HG03439 (cell line): ENCODE results near the gene BCAN.
"Not testable (repeated sequence)": the region's sequence is repeated elsewhere in the genome, so short reads cannot be mapped to it uniquely, and the experiment has no call there.

Source experiments
- ATAC-seq: cut with Tn5 transposase; IDR thresholded peaks from one replicate; pipeline ENCODE4 v1.9.1; 2021; ENCODE audit warnings: mild to moderate bottlenecking, moderate library complexity; ENCODE audit not compliant: unreplicated experiment

The BCAN gene, protein sequence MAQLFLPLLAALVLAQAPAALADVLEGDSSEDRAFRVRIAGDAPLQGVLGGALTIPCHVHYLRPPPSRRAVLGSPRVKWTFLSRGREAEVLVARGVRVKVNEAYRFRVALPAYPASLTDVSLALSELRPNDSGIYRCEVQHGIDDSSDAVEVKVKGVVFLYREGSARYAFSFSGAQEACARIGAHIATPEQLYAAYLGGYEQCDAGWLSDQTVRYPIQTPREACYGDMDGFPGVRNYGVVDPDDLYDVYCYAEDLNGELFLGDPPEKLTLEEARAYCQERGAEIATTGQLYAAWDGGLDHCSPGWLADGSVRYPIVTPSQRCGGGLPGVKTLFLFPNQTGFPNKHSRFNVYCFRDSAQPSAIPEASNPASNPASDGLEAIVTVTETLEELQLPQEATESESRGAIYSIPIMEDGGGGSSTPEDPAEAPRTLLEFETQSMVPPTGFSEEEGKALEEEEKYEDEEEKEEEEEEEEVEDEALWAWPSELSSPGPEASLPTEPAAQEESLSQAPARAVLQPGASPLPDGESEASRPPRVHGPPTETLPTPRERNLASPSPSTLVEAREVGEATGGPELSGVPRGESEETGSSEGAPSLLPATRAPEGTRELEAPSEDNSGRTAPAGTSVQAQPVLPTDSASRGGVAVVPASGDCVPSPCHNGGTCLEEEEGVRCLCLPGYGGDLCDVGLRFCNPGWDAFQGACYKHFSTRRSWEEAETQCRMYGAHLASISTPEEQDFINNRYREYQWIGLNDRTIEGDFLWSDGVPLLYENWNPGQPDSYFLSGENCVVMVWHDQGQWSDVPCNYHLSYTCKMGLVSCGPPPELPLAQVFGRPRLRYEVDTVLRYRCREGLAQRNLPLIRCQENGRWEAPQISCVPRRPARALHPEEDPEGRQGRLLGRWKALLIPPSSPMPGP

GRCh38 chr1:156641761-156642264 is at the start of gene BCAN:
TSS of gene BCAN (plus strand) at chr1:156642117. CDS start at chr1:156646055, 3,938 bp downstream.
- ATAC-seq = no peak

GRCh38 chr1:156592158-156592909 is 49.6 kb upstream of the BCAN start:
- no peak for ATAC-seq

DNA sequence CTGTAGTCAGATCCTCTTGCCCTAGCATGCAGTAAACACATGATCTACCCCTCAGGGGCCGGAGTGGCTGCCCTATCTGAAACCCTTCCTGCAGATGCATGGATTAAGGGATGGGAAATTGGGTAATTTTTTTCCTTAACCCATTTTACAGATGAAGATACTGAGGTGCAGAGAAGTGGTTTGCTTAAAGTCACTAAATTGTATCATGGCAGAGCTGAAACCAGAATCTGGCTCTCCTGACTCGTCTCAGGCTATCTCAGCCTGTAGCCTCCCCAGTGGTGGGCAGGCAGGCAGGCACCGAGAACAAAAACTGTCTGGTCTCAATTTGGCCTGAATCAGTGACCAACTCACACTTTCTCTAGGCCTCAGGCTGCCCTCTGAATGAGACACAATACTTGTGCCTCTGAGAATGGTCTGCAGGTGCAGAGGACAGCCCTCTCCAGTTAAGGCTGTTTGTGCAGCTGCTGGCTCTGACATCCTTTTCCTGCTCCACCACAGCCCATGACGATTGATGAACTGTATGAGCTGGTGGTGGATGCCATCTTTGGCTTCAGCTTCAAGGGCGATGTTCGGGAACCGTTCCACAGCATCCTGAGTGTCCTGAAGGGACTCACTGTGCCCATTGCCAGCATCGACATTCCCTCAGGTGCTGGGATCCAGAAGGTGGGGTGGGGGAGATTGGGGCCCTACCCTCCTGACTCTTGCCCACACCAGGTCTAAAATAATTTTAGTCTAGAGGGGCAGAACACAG is 48.8 kb upstream of the BCAN start:
- no peak for ATAC-seq

DNA sequence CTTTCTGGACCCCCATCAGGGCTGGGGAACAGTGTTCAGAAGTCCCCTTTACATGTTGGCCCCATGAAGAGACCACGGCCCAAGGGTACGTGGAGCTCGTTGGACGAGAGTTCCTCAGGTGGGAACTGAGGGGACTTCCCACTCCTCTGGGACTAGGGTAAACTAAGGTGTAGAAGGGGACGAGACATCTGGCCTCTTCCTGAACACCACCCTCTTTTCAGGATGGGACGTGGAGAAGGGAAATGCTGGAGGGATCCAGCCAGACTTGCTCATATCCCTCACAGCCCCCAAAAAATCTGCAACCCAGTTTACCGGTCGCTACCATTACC is 48.3 kb upstream of the BCAN start:
- ATAC-seq = no peak

DNA sequence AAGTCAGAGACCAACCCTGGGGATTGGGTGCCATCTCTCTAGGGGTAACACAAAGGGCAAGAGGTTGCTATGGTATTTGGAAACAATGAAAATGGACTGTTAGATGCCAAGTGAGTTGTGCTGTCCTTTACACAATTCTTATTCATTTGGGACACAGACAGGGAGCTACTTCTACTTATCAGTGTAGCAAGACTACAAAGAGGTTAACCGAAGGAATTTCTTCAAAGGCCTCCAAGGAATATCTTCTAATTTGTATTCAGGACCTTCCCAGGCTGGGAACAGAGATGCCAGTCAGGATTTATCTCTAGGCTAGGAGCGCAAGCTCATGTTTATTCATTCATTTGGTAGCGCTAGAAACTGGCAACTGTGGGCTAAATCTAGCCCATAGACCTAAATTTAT is 47.7 kb upstream of the BCAN start:
- ATAC-seq = no peak

DNA sequence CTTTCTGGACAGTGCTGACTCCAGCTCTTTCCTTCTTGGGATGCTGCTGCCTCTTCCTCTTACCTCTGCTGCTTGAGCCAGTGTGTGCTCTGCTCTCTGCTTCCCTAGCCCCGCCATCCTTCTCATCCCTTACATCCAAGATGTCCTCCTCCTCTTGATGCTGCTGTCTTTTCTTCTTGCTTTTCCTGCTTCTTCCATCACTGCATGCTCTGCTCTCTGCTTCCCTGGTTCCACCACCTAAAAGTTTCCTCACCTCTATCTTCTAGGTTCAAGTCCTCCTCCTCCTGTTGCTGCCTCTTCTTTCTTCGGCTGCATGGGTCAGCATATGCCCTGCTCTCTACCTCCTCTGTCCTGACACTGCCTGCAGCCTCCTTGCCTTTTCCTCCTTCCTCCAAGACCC is 46.9 kb upstream of the BCAN start:
- ATAC-seq = no peak

DNA sequence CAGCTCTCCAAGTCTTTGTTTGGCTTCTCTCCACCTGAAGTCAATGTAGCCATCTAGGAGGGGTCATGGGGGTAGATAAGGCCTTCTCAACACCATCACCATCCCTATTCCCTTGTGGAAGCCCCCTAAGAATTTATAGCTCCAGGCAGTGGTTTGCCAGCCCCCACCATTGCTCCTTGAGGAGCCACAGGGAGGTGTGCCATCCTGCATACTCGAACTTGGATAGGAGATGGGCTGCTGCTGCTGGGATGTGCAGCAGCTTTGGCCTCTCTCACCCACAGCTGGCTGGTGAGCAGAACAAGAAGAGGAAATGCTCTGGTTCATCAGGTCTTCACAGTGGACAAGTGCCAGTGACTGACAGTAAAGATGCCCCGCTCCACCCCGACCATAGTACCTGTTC is 45.5 kb upstream of the BCAN start:
- ATAC-seq = no peak

GRCh38 chr1:156598125-156598524 is 43.8 kb upstream of the BCAN start:
- no peak for ATAC-seq

GRCh38 chr1:156598731-156599432 is 43.0 kb upstream of the BCAN start:
- ATAC-seq = no peak

DNA sequence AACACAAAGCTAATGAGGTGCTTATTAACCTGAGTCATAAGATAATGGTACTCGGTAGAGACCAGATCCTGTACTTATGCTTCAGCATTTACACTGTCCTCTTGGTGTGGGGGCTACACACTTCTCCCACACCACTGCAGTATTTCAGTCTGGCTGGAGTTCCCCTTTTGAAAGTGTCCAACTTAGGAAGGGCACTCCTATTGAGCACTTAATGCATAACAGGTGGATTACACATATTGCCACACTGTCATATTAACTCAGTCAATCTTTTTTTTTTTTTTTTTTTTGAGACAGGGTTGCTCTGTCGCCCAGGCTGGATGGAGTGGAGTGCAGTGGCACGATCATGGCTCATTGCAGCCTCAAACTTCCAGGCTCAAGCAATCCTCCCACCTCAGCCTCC is 42.1 kb upstream of the BCAN start:
- no peak for ATAC-seq

DNA sequence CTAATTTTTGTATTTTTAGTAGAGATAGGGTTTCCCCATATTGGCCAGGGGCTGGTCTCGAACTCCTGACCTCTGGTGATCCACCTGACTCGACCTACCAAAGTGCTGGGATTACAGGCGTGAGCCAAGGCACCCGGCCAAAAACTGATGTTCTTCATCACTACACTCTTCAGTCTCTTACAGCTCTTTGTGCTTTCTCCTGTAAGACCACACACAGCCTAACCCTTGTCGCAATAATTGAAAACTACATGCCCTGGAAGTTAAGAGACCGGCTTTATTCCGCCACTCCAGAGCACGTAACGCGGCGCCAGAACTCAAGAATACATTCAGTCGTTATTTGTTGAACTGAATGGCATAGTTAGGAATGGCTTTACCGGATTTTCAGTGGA is 41.2 kb upstream of the BCAN start:
- no peak for ATAC-seq

- ATAC-seq = peak; percentile 58
These were observed 40.6 kb upstream of the BCAN start, which contains the start of gene GPATCH4 for GRCh38 chr1:156601122-156601830. TSS of gene GPATCH4 (minus strand) at chr1:156601479.

- ATAC-seq = peak; percentile 21
These were observed 40.0 kb upstream of the BCAN start for GRCh38 chr1:156601892-156602291.

GRCh38 chr1:156602557-156602993 is 39.3 kb upstream of the BCAN start:
- no peak for ATAC-seq

GRCh38 chr1:156607344-156607743 is 34.6 kb upstream of the BCAN start:
- not testable (repeated sequence) for ATAC-seq

DNA sequence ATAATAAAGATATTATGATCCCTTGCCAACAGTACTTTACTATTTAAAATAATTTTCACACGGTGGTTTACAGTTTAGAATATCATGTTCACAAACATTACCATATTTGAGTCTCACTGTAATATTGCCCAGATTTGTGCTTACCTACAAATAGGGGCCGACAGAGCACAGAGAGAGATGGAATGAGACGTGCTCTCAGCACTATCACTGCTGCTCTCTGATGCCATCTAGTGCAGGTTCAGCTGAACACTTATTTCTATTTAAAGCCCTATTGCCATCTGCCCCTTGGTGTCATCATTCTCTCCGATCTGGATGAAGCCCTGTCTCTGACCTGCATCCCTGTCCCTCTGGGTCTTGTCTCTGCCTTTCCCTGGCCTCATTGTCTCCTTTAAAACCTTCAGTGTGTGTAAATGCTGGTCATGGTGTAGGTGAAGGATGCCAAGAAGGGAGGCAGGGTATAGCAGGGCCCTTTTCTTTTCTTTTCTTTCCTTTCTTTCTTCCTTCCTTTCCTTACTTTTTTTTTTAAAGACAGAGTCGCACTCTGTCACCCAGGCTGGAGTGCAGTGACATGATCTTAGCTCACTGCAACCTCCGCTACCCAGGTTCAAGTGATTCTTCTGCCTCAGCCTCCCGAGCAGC is 33.8 kb upstream of the BCAN start:
- ATAC-seq = peak; percentile 81

DNA sequence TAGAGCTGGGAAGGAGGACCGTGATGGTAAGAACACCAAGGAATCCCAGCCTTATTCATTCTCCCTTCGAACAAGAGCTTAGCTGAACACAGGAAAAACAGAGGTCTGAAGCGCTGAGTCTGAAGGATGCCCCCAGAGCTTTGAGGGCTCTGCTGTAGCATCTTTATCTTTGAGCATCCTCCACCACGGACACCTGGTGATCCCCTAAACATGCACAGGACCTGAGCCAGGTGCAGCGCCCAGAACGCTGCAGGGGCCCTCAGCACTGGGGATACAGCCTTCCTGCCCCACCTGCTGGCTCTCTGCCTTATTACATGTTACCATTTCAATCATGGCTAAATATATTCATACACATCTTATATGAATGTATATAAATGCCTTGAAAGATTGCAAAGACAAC is 32.9 kb upstream of the BCAN start:
- ATAC-seq = no peak

- ATAC-seq = not testable (repeated sequence)
These were observed 31.8 kb upstream of the BCAN start for GRCh38 chr1:156610072-156610471.

- ATAC-seq = no peak
These were observed 29.3 kb upstream of the BCAN start for GRCh38 chr1:156612666-156613065.
